GM19463 (cell line): ENCODE data around the gene OSBP2.

Experiments
- ATAC-seq: cut with Tn5 transposase; IDR thresholded peaks from one replicate; pipeline ENCODE4 v1.9.1; 2021; ENCODE audit warnings: mild to moderate bottlenecking, moderate library complexity; ENCODE audit not compliant: unreplicated experiment

OSBP2 gene

GRCh38 chr22:30830907-30831306, 136.2 kb downstream of the OSBP2 start:
- no peak for ATAC-seq

- ATAC-seq = no peak
These were observed 137.8 kb downstream of the OSBP2 start for GRCh38 chr22:30832407-30832987.

DNA sequence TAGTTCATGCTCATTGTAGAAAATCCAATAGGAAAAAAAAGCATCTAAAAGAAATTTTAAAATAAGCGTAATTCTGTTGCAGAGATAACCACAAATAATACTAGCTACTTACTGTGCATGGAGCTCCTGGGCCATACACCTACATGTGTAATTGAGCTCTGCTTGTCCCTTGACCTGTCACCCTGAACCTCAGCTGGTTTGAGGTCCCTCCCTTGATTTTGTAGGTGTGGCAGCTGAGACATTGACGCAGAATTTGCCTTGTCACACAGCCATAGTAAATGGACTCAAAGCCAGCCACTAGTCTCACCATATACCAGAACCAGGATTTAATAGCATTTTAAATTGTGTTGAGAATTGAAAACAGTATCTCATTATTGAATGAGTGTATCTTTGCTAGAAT, 138.6 kb downstream of the OSBP2 start:
- ATAC-seq = no peak

DNA sequence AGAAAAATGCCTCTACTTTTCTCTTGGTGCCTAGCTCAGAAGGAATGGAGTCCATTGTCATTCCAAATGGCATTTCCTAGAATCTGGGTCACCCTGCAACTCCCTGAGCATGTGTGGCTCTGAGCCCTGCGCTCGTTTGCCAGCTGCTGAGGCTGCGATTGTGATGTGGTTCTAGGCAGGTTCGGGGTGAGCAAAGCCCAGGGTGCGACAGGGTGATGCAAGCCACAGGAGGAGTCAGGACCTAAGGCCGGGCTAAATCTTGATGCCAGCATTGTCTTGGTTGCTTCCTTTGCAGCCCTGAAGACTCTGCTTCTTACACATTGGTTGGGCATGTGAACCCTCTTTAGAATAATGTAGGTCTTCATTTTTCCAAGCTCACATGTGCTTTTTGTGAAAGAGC, 142.9 kb downstream of the OSBP2 start:
- ATAC-seq = no peak

- no peak for ATAC-seq
These were observed 143.4 kb downstream of the OSBP2 start for GRCh38 chr22:30838111-30838510.

DNA sequence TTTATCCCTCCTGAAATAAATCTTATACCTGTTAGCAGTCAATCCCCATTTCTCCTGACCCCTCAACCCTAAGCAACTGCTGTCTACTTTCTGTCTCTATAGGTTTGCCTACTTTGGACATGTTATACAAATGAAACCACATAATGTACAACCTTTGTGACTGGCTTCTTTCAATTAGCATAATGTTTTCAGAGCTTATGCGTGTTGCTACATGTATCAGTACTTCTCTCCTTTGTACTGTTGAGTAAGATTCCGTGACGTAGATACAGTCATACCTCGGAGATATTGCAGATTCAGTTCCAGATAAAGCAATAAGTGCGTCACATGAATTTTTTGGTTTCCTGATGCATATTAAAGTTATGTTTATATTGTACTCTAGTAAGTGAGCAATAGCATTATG, 146.6 kb downstream of the OSBP2 start:
- no peak for ATAC-seq

DNA sequence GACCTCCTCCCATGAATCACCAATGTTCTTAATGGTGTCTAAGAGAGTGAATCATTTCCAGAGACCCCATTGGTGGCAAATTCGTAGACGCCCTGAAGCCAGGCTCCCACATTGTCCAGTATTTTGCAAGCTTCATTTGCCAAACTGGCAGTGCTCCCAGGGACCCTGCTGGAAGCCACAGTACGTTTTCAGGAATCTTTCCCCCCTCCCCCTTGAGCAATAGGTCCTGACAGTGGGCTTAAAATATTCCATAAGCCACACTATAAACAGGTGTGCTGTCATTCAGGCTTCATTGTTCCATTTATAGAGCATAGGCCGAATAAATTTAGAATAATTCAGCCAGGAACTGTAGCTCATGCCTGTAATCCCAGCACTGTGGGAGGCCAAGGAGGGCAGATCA, 148.6 kb downstream of the OSBP2 start:
- ATAC-seq = no peak

DNA sequence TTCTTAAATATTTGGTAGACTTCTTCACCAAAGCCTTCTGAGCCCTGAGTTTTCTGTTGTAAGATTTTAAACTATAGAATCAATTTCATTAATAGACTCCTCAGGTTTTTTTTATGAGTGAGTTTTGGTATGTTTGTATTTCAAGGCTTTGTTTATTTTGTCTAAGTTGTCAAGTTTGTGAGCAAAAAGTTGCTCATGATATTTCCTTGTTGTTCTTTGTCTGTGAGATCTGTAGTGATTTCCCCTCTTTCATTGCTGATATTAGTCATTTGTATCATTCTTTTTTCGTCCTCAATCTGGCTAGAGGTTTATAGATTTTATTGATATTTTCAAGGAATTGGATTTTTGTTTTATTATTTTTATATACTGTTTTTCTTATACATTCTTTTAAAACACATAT, 152.9 kb downstream of the OSBP2 start:
- ATAC-seq = no peak

DNA sequence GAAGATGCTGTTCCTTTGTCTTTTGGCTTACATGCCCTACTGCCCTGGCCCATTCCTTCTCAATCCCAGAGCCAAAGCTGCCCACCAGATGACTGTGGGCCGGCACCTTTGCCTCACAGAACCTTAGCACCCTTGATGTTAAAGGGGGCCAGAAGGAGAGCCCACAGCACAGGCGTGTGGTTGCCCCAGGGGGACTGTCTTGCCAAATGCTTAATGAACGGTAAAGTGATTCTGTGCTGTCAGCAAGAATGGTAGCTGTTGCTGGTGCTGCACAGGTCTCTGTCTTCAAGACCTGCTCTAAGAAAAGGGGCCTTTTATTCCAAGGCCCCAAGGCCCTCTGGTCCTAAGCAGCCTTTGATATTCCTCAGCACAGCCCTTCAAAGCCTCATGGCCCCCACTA, 160.6 kb downstream of the OSBP2 start:
- no peak for ATAC-seq

- ATAC-seq = no peak
These were observed 161.2 kb downstream of the OSBP2 start for GRCh38 chr22:30855677-30856518.

DNA sequence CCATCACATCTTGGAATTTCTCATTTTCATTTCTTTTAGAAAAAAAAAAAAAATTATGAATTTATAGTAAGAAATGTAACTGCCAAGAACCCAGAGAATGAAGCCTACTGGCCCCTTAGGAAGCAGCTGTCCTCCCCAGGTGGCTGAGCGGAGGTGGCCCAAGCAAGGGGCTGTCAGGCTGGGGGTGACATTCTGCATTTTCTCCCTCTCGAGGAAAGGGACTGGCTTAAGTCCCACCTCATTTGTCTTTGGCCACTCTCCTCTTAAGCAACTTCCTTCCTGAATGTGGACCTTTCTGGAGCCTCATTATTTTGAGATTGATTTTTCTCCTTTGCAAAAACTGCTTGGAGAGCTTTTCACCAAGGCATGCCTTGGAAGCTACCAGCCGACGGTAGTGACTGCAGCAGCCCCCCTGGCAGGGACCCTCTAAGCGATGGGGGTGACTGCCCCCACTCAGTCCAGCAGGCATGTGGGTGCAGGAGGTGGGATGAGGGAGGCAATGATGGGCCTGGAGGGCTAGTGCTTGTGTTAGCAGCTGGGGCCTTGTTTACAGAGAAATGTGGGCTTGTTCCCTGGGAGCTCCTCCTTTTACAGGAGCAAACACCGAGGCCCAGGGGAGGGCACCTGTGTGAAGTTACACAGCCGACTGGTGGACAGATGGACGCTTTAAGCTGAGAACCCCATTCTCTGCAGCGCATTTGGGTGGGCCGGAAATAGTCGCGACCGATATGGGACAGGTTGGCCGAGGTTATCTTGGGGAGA, 162.2 kb downstream of the OSBP2 start:
- no peak for ATAC-seq

DNA sequence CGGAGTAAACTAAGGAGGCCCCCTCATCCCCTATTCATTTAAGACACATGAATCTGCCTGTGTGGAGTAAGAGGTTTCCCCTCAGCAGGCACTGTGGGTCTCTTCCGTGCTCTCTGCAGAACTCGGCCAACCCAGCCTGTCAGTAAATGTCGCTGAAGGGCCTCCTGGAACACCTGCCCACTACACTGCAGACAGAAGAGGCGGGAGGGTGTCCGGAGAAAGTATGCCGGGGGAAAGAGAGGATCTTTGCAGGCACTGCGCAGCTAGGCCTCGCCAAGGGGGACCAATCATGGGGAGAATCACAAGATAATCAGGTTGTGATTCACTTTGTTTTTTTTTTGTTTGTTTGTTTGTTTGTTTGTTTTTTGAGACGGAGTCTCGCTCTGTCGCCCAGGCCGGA, 163.1 kb downstream of the OSBP2 start:
- ATAC-seq = no peak

DNA sequence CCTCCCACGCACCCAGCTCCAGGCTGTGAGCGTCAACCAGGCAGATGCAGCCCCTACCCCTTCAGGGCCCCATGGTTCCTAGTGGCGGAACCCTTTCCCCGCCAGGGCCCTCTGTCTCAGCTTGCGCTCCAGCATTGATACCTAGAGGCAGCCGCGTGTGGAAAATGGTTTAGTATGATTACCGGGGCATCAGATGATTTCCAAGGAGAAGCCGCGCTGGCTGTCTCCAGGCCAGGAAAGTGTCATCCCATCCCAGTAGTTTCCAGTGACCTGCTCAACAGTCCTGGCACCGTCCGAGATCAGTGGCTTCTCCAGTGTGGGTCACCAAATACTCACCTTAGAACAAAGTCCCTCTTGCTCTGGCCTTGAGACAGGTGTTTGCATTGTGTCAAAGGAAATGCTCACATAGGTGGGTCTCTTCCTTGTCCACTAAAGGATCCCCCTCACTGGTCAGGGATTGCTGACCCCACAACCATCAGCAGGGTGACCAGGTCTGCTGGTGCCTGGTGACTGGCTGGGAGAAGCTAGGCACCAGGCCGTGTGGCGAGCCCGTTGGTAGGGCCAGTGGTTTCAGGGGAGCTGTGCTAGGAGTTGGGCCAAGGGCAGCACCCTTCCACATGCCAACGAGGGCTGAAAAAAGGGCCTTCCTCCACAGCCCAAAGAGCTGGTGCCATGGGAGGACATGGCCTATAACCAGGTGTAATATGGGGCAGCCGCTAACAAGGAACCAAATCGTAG, 164.5 kb downstream of the OSBP2 start:
- no peak for ATAC-seq

- no peak for ATAC-seq
These were observed 165.0 kb downstream of the OSBP2 start for GRCh38 chr22:30859714-30860095.

- no peak for ATAC-seq
These were observed 165.8 kb downstream of the OSBP2 start for GRCh38 chr22:30860176-30861105.

- ATAC-seq = no peak
These were observed 166.5 kb downstream of the OSBP2 start for GRCh38 chr22:30861131-30861530.

DNA sequence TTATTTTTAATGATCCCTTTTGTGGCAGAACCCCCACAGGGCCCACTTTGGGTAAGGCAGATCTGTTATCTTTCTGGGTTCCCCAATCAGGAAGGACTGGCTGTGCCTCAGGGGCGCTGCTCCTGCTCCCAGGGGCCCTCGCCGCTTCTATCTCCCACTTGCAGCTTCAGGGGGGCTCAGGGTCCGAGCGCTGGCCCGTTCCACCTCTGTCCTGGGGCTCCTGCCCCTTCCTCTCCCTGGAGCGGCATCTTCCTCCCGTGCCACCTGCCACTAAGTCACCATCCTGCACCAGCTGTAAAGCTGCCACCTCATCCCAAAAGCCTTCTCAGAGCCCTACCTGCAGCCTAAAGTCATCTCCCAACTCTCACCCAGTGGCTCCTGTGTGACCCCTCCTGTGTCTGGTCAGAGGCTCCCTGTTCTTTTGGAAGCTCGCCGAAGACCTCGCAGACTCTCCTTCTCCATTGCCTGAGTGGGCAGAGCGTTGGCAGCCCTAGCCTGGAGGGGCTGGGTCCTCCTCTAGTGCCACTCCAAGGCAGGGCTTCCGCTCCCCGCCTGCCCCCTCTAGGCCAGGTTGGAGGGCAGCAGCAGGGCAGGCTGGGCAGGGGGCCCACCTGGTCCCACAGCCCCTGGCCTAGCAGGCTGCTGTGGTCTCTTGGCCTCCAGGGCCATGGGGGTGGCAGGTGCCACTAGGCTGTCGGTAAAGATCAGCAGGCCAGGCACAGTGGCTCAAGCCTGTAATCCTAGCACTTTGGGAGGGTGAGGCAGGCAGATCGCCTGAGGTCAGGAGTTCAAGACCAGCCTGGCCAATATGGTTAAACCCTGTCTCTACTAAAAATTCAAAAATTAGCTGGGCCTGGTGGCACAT, 167.2 kb downstream of the OSBP2 start:
- no peak for ATAC-seq

GRCh38 chr22:30863081-30863833, 168.6 kb downstream of the OSBP2 start:
- no peak for ATAC-seq
